Liver (tissue), 2 donors: ENCODE data around the gene LINGO3.

Experiments used
- CTCF ChIP-seq: fragments of 150-350 bp; IDR thresholded peaks from 2 replicates; pipeline ENCODE4 v1.5.1; 2017; ENCODE audit warnings: improper control_type of control experiment, low read depth, low read length; ENCODE audit not compliant: missing input control
- YY1 ChIP-seq: IDR thresholded peaks from 2 replicates; pipeline ENCODE4 v1.6.1; 2016; ENCODE audit warnings: antibody characterized with exemption, mild to moderate bottlenecking
- donor health status: healthy.

GRCh38 chr19:2302319-2303210 lies 5.4 kb downstream of the LINGO3 start:
- TF ChIP-seq YY1 (no peak), CTCF (no peak)
